B cell (primary cell): ENCODE results near the gene LRRC74B. TPM values are rescaled to one million over a fixed set of nuclear protein-coding genes. Genes with fewer than 3 reads are reported as not detected.
A peak's percentile ranks its signal among the peaks of the same experiment; 100 is the strongest.

Experiments used
- ATAC-seq: fragments of 200-7000 bp; cut with Tn5 transposase; one replicate; pipeline ENCODE4 v1.10.0; 2021; ENCODE audit warnings: low read depth, mild to moderate bottlenecking, moderate number of reproducible peaks, moderate library complexity
- CTCF ChIA-PET: fragments of 350-600 bp; sonication (Branson Sonifier 250); formaldehyde crosslinking; loops from one replicate; lab custom pipeline; 2021; ENCODE audit warnings: antibody characterized with exemption, inconsistent platforms; lab: Charles Lee
- POLR2A ChIA-PET: fragments of 350-600 bp; sonication (Branson Sonifier 250); formaldehyde crosslinking; loops from one replicate; lab custom pipeline; 2021; ENCODE audit warnings: antibody characterized with exemption; lab: Charles Lee
- DNase-seq: peaks from one replicate; pipeline ENCODE4 v3.0.0; 2013
- H2AFZ ChIP-seq: 2 replicates; pipeline ENCODE4 v1.6.1; 2012; ENCODE audit warnings: mild to moderate bottlenecking, low read depth, low read length; ENCODE audit not compliant: insufficient read depth, poor library complexity, severe bottlenecking
- H3K27ac ChIP-seq, 2 donors: 1 replicate in 1 of 2; 2 replicates in 1 of 2; pipeline ENCODE4 v1.5.1; 2012 to 2013; ENCODE audit warnings: low read length in 2 of 2, mild to moderate bottlenecking in 2 of 2, moderate library complexity in 1 of 2
- H3K27me3 ChIP-seq, 4 experiments: fragments of 200-600 bp in 1 of 4; sonication (generic) in 1 of 4; replicated peaks in 1 of 4; 1 replicate in 2 of 4; 2 replicates in 2 of 4; pipeline versions ENCODE4 v1.6.1 to v1.7.0; 2013 to 2016; ENCODE audit warnings: low read length in 3 of 4, mild to moderate bottlenecking in 2 of 4, mixed read lengths in 1 of 4, moderate library complexity in 1 of 4; ENCODE audit not compliant: insufficient read depth in 4 of 4, control insufficient read depth in 3 of 4; ENCODE audit errors: control extremely low read depth in 1 of 4
- H3K36me3 ChIP-seq, 2 experiments: replicated peaks in 1 of 2; 1 replicate in 1 of 2; 2 replicates in 1 of 2; pipeline versions ENCODE4 v1.6.1 to v1.7.1; 2013; ENCODE audit warnings: low read length in 1 of 2; ENCODE audit not compliant: insufficient read depth in 2 of 2, control insufficient read depth in 1 of 2; ENCODE audit errors: control extremely low read depth in 1 of 2, extremely low read depth in 1 of 2
- H3K4me1 ChIP-seq, 2 donors: fragments of 200-600 bp in 1 of 2; sonication (generic) in 1 of 2; 1 replicate in 1 of 2; 2 replicates in 1 of 2; pipeline versions ENCODE4 v1.5.1 to v1.6.1; 2013 to 2017; ENCODE audit warnings: low read length in 2 of 2; ENCODE audit not compliant: control insufficient read depth in 2 of 2, insufficient read depth in 2 of 2
- H3K4me2 ChIP-seq: replicated peaks from 2 replicates; pipeline ENCODE3; 2012; ENCODE audit warnings: mild to moderate bottlenecking, low read depth, low read length; ENCODE audit not compliant: poor library complexity, severe bottlenecking
- H3K4me3 ChIP-seq, 5 experiments: fragments of 200-600 bp in 1 of 5; sonication (generic) in 1 of 5; 1 replicate in 3 of 5; 2 replicates in 2 of 5; pipeline versions ENCODE4 v1.5.1 to v1.7.0; 2011 to 2016; ENCODE audit warnings: low read length in 4 of 5, mild to moderate bottlenecking in 4 of 5, low read depth in 2 of 5, control low read depth in 1 of 5, moderate library complexity in 1 of 5; ENCODE audit not compliant: insufficient read depth in 1 of 5; ENCODE audit errors: control extremely low read depth in 1 of 5, extremely low read depth in 1 of 5
- H3K79me2 ChIP-seq: fragments of 200-600 bp; sonication (generic); one replicate; pipeline ENCODE4 v1.6.0; 2016; ENCODE audit warnings: low read length; ENCODE audit not compliant: control insufficient read depth, insufficient read depth
- H3K9ac ChIP-seq: fragments of 200-600 bp; sonication (generic); 2 replicates; pipeline ENCODE4 v1.6.1; 2017; ENCODE audit warnings: mild to moderate bottlenecking, low read length, moderate library complexity
- H3K9me3 ChIP-seq, 3 donors: one replicate each; pipeline versions ENCODE4 v1.6.1 to v1.7.1; 2013; ENCODE audit warnings: low read length in 2 of 3; ENCODE audit not compliant: control insufficient read depth in 2 of 3, insufficient read depth in 1 of 3; ENCODE audit errors: control extremely low read depth in 1 of 3
- H4K20me1 ChIP-seq: 2 replicates; pipeline ENCODE4 v1.6.0; 2012; ENCODE audit warnings: mild to moderate bottlenecking, low read length; ENCODE audit not compliant: insufficient read depth, control insufficient read depth, poor library complexity, severe bottlenecking
- H3K27ac Mint-ChIP-seq: one replicate; pipeline ENCODE4 v1.8.0; 2021; ENCODE audit warnings: mixed read lengths
- H3K27me3 Mint-ChIP-seq: one replicate; pipeline ENCODE4 v1.8.0; 2021; ENCODE audit warnings: mixed read lengths
- H3K4me1 Mint-ChIP-seq: one replicate; pipeline ENCODE4 v1.8.0; 2021; ENCODE audit warnings: mixed read lengths
- H3K4me3 Mint-ChIP-seq: one replicate; pipeline ENCODE4 v1.8.0; 2021; ENCODE audit warnings: mixed read lengths
- H3K9me3 Mint-ChIP-seq: one replicate; pipeline ENCODE4 v1.8.0; 2022; ENCODE audit warnings: mixed read lengths; ENCODE audit not compliant: insufficient read depth
- EZH2 ChIP-seq: IDR thresholded peaks from 2 replicates; pipeline ENCODE4 v1.6.1; 2012; ENCODE audit warnings: borderline replicate concordance, low read depth, mild to moderate bottlenecking, moderate library complexity, low read length; ENCODE audit not compliant: insufficient read depth, poor library complexity, severe bottlenecking
- WGBS: methylation state at CpG from one replicate; pipeline ENCODE4 v1.1.5; 2013; ENCODE audit warnings: missing lambda C conversion rate; ENCODE audit not compliant: insufficient coverage; 5-methylcytosine and 5-hydroxymethylcytosine counted together
- intact Hi-C: fragments of 100-400 bp; cut with micrococcal nuclease; formaldehyde crosslinking; loops from one replicate; pipeline ENCODE4 v1.10.0; 2022
- polyA plus RNA-seq: library from polyadenylated mRNA; depleted of rRNA; stranded (reverse); fragments of >200 nt; gene quantifications from 2 replicates; pipeline ENCODE4 v1.2.3, GENCODE V29; 2012
- total RNA-seq, 2 donors: library from RNA; stranded (reverse); fragments of 120-200 nt in 1 of 2; gene quantifications; 1 replicate in 1 of 2; 2 replicates in 1 of 2; pipeline versions ENCODE4 v1.2.3 to v1.2.4, GENCODE V29; 2013 to 2022
- TF ChIP-seq, protein P1 (sequence below): fragments of 200-600 bp; IDR thresholded peaks from one replicate; pipeline ENCODE4 v1.8.0; 2022; ENCODE audit warnings: antibody characterized with exemption, mild to moderate bottlenecking

LRRC74B gene
- total and polyA plus RNA-seq, 2 donors (not counting 1 experiment from before 2014, with no cell fraction given) = 0.01 to 0.17 TPM

GRCh38 chr22:21020802-21021429 is 24.8 kb upstream of the LRRC74B start:
- Histone ChIP-seq H3K36me3 (no peaks in the 10 kb centered on the region), H3K27me3 (peaks cover 0 to 2% (median 0%) of the 10 kb centered on the region in 4 experiments), H3K9me3 (no peaks in the 10 kb centered on the region), H4K20me1 (no peaks in the 10 kb centered on the region), H3K4me1 (no peaks in the 10 kb centered on the region), H3K79me2 (no peaks in the 10 kb centered on the region), H3K9ac (no peak overlapping the region), H3K4me2 (no peak overlapping the region), H3K27ac (no peak overlapping the region), H3K4me3 (no peak overlapping the region), H2AFZ (no peak overlapping the region)
- H3K27ac Mint-ChIP-seq = no peak overlapping the region
- H3K27me3 Mint-ChIP-seq = peaks cover 4% of the 10 kb centered on the region
- no peak for TF ChIP-seq EZH2
- TF ChIP-seq, protein P1, sequence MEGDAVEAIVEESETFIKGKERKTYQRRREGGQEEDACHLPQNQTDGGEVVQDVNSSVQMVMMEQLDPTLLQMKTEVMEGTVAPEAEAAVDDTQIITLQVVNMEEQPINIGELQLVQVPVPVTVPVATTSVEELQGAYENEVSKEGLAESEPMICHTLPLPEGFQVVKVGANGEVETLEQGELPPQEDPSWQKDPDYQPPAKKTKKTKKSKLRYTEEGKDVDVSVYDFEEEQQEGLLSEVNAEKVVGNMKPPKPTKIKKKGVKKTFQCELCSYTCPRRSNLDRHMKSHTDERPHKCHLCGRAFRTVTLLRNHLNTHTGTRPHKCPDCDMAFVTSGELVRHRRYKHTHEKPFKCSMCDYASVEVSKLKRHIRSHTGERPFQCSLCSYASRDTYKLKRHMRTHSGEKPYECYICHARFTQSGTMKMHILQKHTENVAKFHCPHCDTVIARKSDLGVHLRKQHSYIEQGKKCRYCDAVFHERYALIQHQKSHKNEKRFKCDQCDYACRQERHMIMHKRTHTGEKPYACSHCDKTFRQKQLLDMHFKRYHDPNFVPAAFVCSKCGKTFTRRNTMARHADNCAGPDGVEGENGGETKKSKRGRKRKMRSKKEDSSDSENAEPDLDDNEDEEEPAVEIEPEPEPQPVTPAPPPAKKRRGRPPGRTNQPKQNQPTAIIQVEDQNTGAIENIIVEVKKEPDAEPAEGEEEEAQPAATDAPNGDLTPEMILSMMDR = peak; percentile 53
- H3K4me1 Mint-ChIP-seq = peaks cover 6% of the 10 kb centered on the region
- ATAC-seq = peak; percentile 43
- intact Hi-C loops = no loop called here
- 66% methylated on average over 7 of the region's 7 CpGs for WGBS
- ChIA-PET POLR2A (no interaction called here), CTCF (interaction anchor here (0.7 to 0.9 kb wide), 2 partner anchors 38 to 63 kb away, joined by 3 read pairs; partner anchors contain the start of gene LZTR1)
- no peaks in the 10 kb centered on the region for H3K9me3 Mint-ChIP-seq
- H3K4me3 Mint-ChIP-seq = no peak overlapping the region
- no peak for DNase-seq

DNA sequence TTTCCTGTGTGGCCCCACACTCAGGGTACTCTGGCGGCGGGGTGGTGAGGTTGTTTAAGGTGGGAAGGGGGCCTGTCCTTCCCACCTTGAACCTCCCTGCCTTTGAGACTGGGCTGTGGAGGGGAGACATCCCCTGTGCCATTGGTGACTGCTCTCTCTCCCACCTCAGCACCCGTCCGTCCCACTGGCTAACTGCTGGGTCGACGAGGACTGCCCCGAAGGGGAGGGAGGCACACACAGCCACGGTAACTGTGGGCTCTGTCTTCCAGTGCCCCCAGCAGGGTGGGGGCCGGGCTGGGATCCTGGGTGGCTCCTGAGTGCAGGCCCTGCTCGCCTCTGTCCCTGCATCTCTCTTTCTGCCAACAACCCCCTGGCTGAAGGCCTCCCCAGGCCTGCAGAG is 23.2 kb upstream of the LRRC74B start:
- Mint-ChIP-seq H3K4me1 (peaks cover 4% of the 10 kb centered on the region), H3K27ac (no peak overlapping the region)

More for the DNA sequence above, 23.2 kb upstream of the LRRC74B start:
- Histone ChIP-seq H3K4me3 (no peak overlapping the region), H3K27ac (no peak overlapping the region), H3K9me3 (no peaks in the 10 kb centered on the region), H3K36me3 (no peaks in the 10 kb centered on the region), H3K79me2 (no peaks in the 10 kb centered on the region), H3K4me1 (no peaks in the 10 kb centered on the region), H4K20me1 (no peaks in the 10 kb centered on the region), H3K27me3 (peaks cover 0 to 2% (median 0%) of the 10 kb centered on the region in 4 experiments), H2AFZ (no peak overlapping the region), H3K4me2 (no peak overlapping the region), H3K9ac (no peak overlapping the region)
- Mint-ChIP-seq H3K4me3 (no peak overlapping the region), H3K27me3 (peaks cover 4% of the 10 kb centered on the region), H3K9me3 (no peaks in the 10 kb centered on the region)
- intact Hi-C loops = no loop called here
- WGBS = 87% methylated on average over 8 of the region's 10 CpGs
- DNase-seq (no peak), ATAC-seq (no peak)
- TF ChIP-seq EZH2 = no peak
- TF ChIP-seq, protein P1 = no peak
- ChIA-PET POLR2A (no interaction called here), CTCF (no interaction called here)
